ENCODE data around the gene IFNK.

GRCh38 chr9:27491154-27491553 lies 32.9 kb upstream of the IFNK start:
- TF ChIP-seq ESRRA (IDR thresholded peaks at IDR 0.05; ENCODE audit: borderline replicate concordance, low read length) (no peak), E2F6 (IDR thresholded peaks at IDR 0.05; ENCODE audit: borderline replicate concordance, low read depth) (no peak), FOSL2 (IDR thresholded peaks at IDR 0.05) (no peak), FOSL2 (CRISPR knock-in tag; IDR thresholded peaks at IDR 0.05) (no peak), RFX5 (IDR thresholded peaks at IDR 0.05) (no peak), CTCF (IDR thresholded peaks at IDR 0.05) (no peak), MAZ (IDR thresholded peaks at IDR 0.05; ENCODE audit: borderline replicate concordance, low read depth, low read length) (no peak), RAD21 (conservative IDR thresholded peaks at IDR 0.05 in 1 of 2, IDR thresholded peaks at IDR 0.05 in 1 of 2) (no peak), BHLHE40 (IDR thresholded peaks at IDR 0.05; ENCODE audit: low read depth, low read length) (no peak), POLR2A (IDR thresholded peaks at IDR 0.05; ENCODE audit: low read length) (no peak), ELK1 (IDR thresholded peaks at IDR 0.05; ENCODE audit: low read depth, low read length) (no peak)
